HepG2 (cell line): ENCODE results near the gene XPNPEP3. TPM values are rescaled to one million over a fixed set of nuclear protein-coding genes. Genes with fewer than 3 reads are reported as not detected.
A peak's percentile ranks its signal among the peaks of the same experiment; 100 is the strongest.

Experiments
- CEBPG ChIP-seq: IDR thresholded peaks from 2 replicates; pipeline ENCODE4 v1.6.1; 2016
- ERF ChIP-seq: IDR thresholded peaks from 2 replicates; pipeline ENCODE4 v1.6.1; 2018; ENCODE audit warnings: missing biosample characterization, missing genetic modification reagents
- FUBP1 ChIP-seq: sonication (generic); formaldehyde crosslinking; IDR thresholded peaks from 2 replicates; pipeline ENCODE4 v1.5.1; 2020; ENCODE audit warnings: missing genetic modification reagents, mild to moderate bottlenecking, borderline replicate concordance
- GATAD2A ChIP-seq: IDR thresholded peaks from 2 replicates; pipeline ENCODE4 v1.6.1; 2016
- HHEX ChIP-seq: IDR thresholded peaks from 2 replicates; pipeline ENCODE4 v1.6.1; 2016; ENCODE audit warnings: control low read depth
- HMGXB4 ChIP-seq, 2 experiments: sonication (generic) in 1 of 2; formaldehyde crosslinking in 1 of 2; IDR thresholded peaks; 2 replicates each; pipeline versions ENCODE4 v1.4.0 to v1.6.1; 2018 to 2020; ENCODE audit warnings: missing genetic modification reagents in 2 of 2, borderline replicate concordance in 1 of 2, low read depth in 1 of 2, mild to moderate bottlenecking in 1 of 2, missing biosample characterization in 1 of 2
- HNRNPK ChIP-seq: fragments of 200-400 bp; formaldehyde crosslinking; IDR thresholded peaks from 2 replicates; pipeline ENCODE4 v1.6.1; 2018; ENCODE audit warnings: low read length, low read depth, moderate library complexity, mild to moderate bottlenecking; ENCODE audit not compliant: poor library complexity, severe bottlenecking
- KAT8 ChIP-seq: IDR thresholded peaks from 2 replicates; pipeline ENCODE4 v1.6.1; 2016; ENCODE audit warnings: missing genetic modification reagents, missing compliant biosample characterization
- MED1 ChIP-seq: sonication (generic); formaldehyde crosslinking; IDR thresholded peaks from 2 replicates; pipeline ENCODE4 v1.4.0; 2020; ENCODE audit warnings: missing genetic modification reagents
- NFIB ChIP-seq: sonication (generic); formaldehyde crosslinking; IDR thresholded peaks from 2 replicates; pipeline ENCODE4 v1.9.0; 2021; ENCODE audit warnings: missing genetic modification reagents, mild to moderate bottlenecking, borderline replicate concordance
- NFYB ChIP-seq: sonication (generic); formaldehyde crosslinking; IDR thresholded peaks from 2 replicates; pipeline ENCODE4 v1.4.0; 2020; ENCODE audit warnings: missing genetic modification reagents
- RARG ChIP-seq: sonication (generic); formaldehyde crosslinking; IDR thresholded peaks from 2 replicates; pipeline ENCODE4 v1.4.0; 2020; ENCODE audit warnings: low read depth, mild to moderate bottlenecking, missing genetic modification reagents
- SP4 ChIP-seq: sonication (generic); formaldehyde crosslinking; IDR thresholded peaks from 2 replicates; pipeline ENCODE4 v1.8.1; 2023; ENCODE audit warnings: mild to moderate bottlenecking, missing genetic modification reagents
- SP5 ChIP-seq: IDR thresholded peaks from 2 replicates; pipeline ENCODE4 v1.6.1; 2016; ENCODE audit warnings: low read depth, borderline replicate concordance
- SRSF9 ChIP-seq: fragments of 200-400 bp; formaldehyde crosslinking; IDR thresholded peaks from 2 replicates; pipeline ENCODE4 v1.6.1; 2018; ENCODE audit warnings: borderline replicate concordance, mild to moderate bottlenecking, low read depth, low read length; ENCODE audit not compliant: insufficient read depth, poor library complexity, severe bottlenecking
- ZFP90 ChIP-seq: sonication (generic); formaldehyde crosslinking; IDR thresholded peaks from 2 replicates; pipeline ENCODE4 v1.8.0; 2022; ENCODE audit warnings: missing genetic modification reagents, mild to moderate bottlenecking, inconsistent platforms, borderline replicate concordance
- ZNF343 ChIP-seq: sonication (generic); formaldehyde crosslinking; IDR thresholded peaks from 2 replicates; pipeline ENCODE4 v1.4.0; 2020; ENCODE audit warnings: mild to moderate bottlenecking, missing genetic modification reagents
- ZNF543 ChIP-seq: sonication (generic); formaldehyde crosslinking; IDR thresholded peaks from 2 replicates; pipeline ENCODE4 v1.4.0; 2020; ENCODE audit warnings: mild to moderate bottlenecking, missing genetic modification reagents
- ZNF740 ChIP-seq: sonication (generic); formaldehyde crosslinking; IDR thresholded peaks from 2 replicates; pipeline ENCODE4 v1.4.0; 2020; ENCODE audit warnings: missing genetic modification reagents
- ZNF770 ChIP-seq: sonication (generic); formaldehyde crosslinking; IDR thresholded peaks from 2 replicates; pipeline ENCODE4 v1.5.0; 2020; ENCODE audit warnings: mild to moderate bottlenecking, missing genetic modification reagents
- ZSCAN29 ChIP-seq: sonication (generic); formaldehyde crosslinking; conservative IDR thresholded peaks from 2 replicates; pipeline ENCODE4 v1.4.0; 2020; ENCODE audit warnings: mild to moderate bottlenecking, missing genetic modification reagents
- polyA plus RNA-seq, 8 experiments: library from polyadenylated mRNA; depleted of rRNA in 3 of 8; stranded (reverse) in 7 of 8; unstranded in 1 of 8; fragments of >200 nt; fragmentation: Illumina TruSeq in 4 of 8; extraction: Trizol in 4 of 8; gene quantifications; 2 replicates each; pipeline versions ENCODE4 v1.2.1 to v1.2.3, GENCODE V29; 2011 to 2016; ENCODE audit warnings: low read depth in 4 of 8, missing spikeins in 1 of 8, mixed read lengths in 1 of 8; ENCODE audit not compliant: insufficient read depth in 1 of 8
- total RNA-seq, 5 experiments: library from RNA; depleted of rRNA; stranded (reverse); fragments of >200 nt; fragmentation: Illumina TruSeq; extraction: Trizol; gene quantifications; 2 replicates each; pipeline ENCODE4 v1.2.3, GENCODE V29; 2016; ENCODE audit warnings: low read depth in 1 of 5

Gene XPNPEP3
- total and polyA plus RNA-seq, 2 of the 13 experiments (the other 11 are each of a cell fraction or from before 2014, with no cell fraction given): 10.3 to 14.0 TPM

DNA sequence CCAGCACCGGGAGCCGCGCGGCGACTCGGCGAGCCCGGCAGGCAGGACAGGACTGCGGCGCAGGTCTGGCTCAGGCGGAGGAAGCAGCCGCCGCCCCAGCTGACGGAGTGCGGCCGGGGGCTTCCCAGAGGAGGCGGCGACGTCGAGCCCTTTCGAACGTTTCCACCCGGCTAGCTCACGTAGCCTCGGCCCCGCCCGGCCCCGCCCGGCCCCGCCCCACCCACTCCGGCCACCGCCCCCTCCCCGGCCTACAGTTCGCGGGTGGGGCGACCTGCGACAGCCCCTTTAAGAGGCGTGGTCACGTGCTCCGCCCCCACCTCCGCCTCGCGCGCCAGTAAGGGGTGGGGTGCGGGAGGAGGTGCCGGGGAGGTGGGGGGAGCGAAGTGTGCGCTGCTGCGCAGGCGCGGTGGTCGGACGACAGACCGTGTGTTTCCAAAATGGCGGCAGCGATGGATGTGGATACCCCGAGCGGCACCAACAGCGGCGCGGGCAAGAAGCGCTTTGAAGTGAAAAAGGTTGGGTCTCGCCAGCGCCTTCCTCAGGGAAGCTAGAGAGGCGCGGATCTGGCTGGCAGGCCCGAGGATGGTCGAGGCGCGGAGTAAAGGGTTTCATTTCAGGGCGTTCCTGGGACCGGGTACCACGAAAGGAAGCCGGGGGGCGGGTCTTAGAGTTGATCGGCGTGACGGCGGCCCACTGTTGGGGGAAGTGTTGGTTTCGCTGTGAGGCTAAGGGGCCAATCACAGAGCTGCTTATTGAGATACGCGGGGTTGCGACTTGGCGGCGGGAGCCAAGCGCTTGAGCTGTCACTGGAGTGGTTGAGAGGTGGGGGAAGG is 94.2 kb downstream of the XPNPEP3 start, which contains the start of gene RBX1 (continued):
- TF ChIP-seq HNRNPK (peak; percentile 57), HHEX (CRISPR knock-in tag) (no peak), GATAD2A (no peak), CEBPG (CRISPR knock-in tag) (no peak), ZSCAN29 (CRISPR knock-in tag) (0 out of 2 replicates have a peak, but pooled peaks have one; percentile 57), SP4 (peak; percentile 95), KAT8 (peak; percentile 85), ZNF740 (CRISPR knock-in tag) (peak; percentile 72), ERF (CRISPR knock-in tag) (peak; percentile 70), SRSF9 (no peak), ZNF770 (no peak; the same call in 1 of the 2 replicates), ZFP90 (peak; percentile 50; the same call in 1 of the 2 replicates), HMGXB4 (CRISPR knock-in tag; IDR thresholded peaks at IDR 0.05; ENCODE audit: borderline replicate concordance in 1 of 2, low read depth in 1 of 2) (peak; percentile 58 to 74), MED1 (CRISPR knock-in tag) (peak; percentile 66), FUBP1 (0 out of 2 replicates have a peak, but pooled peaks have one; percentile 7), NFIB (no peak), NFYB (CRISPR knock-in tag) (peak; percentile 93), RARG (no peak; the same call in 1 of the 2 replicates), ZNF343 (CRISPR knock-in tag) (peak; percentile 80), ZNF543 (CRISPR knock-in tag) (peak; percentile 48; the same call in 1 of the 2 replicates), SP5 (CRISPR knock-in tag) (peak; percentile 90)
